Neural progenitor cell (in vitro differentiated cells): ENCODE data around the gene ABCC1. TPM values are rescaled to one million over a fixed set of nuclear protein-coding genes. Genes with fewer than 3 reads are reported as not detected.
"Not testable (repeated sequence)": the region's sequence is repeated elsewhere in the genome, so short reads cannot be mapped to it uniquely, and the experiment has no call there.

Experiments
- DNase-seq: peaks from one replicate; pipeline ENCODE4 v3.0.0-alpha.2; 2016; ENCODE audit warnings: low spot score
- H2AFZ ChIP-seq: fragments of 200-600 bp; sonication (generic); replicated peaks from 2 replicates; pipeline ENCODE4 v1.6.1; 2016; ENCODE audit warnings: antibody characterized with exemption
- H3F3A ChIP-seq: fragments of 200-600 bp; sonication (generic); 2 replicates; pipeline ENCODE4 v1.6.1; 2016; ENCODE audit warnings: antibody characterized with exemption, low read depth
- H3K27ac ChIP-seq: fragments of 200-600 bp; sonication (generic); 2 replicates; pipeline ENCODE4 v1.5.1; 2016; ENCODE audit warnings: mild to moderate bottlenecking
- H3K27me3 ChIP-seq: fragments of 200-600 bp; sonication (generic); 2 replicates; pipeline ENCODE4 v1.6.1; 2016; ENCODE audit warnings: mild to moderate bottlenecking, moderate library complexity
- H3K36me3 ChIP-seq: fragments of 200-600 bp; sonication (generic); 2 replicates; pipeline ENCODE4 v1.5.1; 2016
- H3K4me1 ChIP-seq: fragments of 200-600 bp; sonication (generic); 2 replicates; pipeline ENCODE4 v1.6.1; 2016; ENCODE audit warnings: mixed run types
- H3K4me2 ChIP-seq: fragments of 200-600 bp; sonication (generic); 2 replicates; pipeline ENCODE4 v1.6.1; 2016
- H3K4me3 ChIP-seq: fragments of 200-600 bp; sonication (generic); 2 replicates; pipeline ENCODE4 v1.5.1; 2016
- H3K79me2 ChIP-seq: fragments of 200-600 bp; sonication (generic); 2 replicates; pipeline ENCODE4 v1.6.1; 2016; ENCODE audit warnings: low read depth
- H3K9ac ChIP-seq: fragments of 200-600 bp; sonication (generic); 2 replicates; pipeline ENCODE4 v1.6.1; 2016
- H3K9me3 ChIP-seq: fragments of 200-600 bp; sonication (generic); 2 replicates; pipeline ENCODE4 v1.5.1; 2016; ENCODE audit warnings: low read depth
- H4K20me1 ChIP-seq: fragments of 200-600 bp; sonication (generic); 2 replicates; pipeline ENCODE4 v1.6.1; 2016; ENCODE audit warnings: low read depth
- H3K27ac Mint-ChIP-seq: 3 replicates; pipeline ENCODE4 v1.8.0; 2021; ENCODE audit warnings: mixed read lengths
- H3K27me3 Mint-ChIP-seq: 2 replicates; pipeline ENCODE4 v1.8.0; 2022; ENCODE audit warnings: low read depth, mild to moderate bottlenecking, inconsistent platforms, moderate library complexity, mixed read lengths; ENCODE audit not compliant: insufficient read depth
- H3K36me3 Mint-ChIP-seq: 3 replicates; pipeline ENCODE4 v1.8.0; 2021; ENCODE audit warnings: mixed read lengths
- H3K4me1 Mint-ChIP-seq: 3 replicates; pipeline ENCODE4 v1.8.0; 2021; ENCODE audit warnings: mixed read lengths
- H3K4me3 Mint-ChIP-seq: 3 replicates; pipeline ENCODE4 v1.8.0; 2021; ENCODE audit warnings: mild to moderate bottlenecking, moderate library complexity, mixed read lengths
- H3K9me3 Mint-ChIP-seq: 3 replicates; pipeline ENCODE4 v1.8.0; 2020; ENCODE audit warnings: mixed read lengths
- CTCF ChIP-seq: fragments of 200-600 bp; sonication (generic); IDR thresholded peaks from 2 replicates; pipeline ENCODE4 v1.5.1; 2017; ENCODE audit warnings: antibody characterized with exemption, mild to moderate bottlenecking
- EZH2 ChIP-seq: fragments of 200-600 bp; sonication (generic); IDR thresholded peaks from 2 replicates; pipeline ENCODE4 v1.6.1; 2017; ENCODE audit warnings: antibody characterized with exemption, mild to moderate bottlenecking, moderate library complexity
- EZH2phosphoT487 ChIP-seq: fragments of 200-600 bp; sonication (generic); IDR thresholded peaks from 2 replicates; pipeline ENCODE4 v1.6.1; 2017; ENCODE audit warnings: antibody characterized with exemption
- total RNA-seq: library from RNA; depleted of rRNA; stranded (reverse); fragments of >200 nt; gene quantifications from 2 replicates; pipeline ENCODE4 v1.2.3, GENCODE V29; 2015; ENCODE audit warnings: low replicate concordance

Gene ABCC1
- total RNA-seq, 1 donor from 2014 or later = 17.5 TPM

GRCh38 chr16:16161319-16161718 lies 211.9 kb downstream of the ABCC1 start:
- H3K27ac ChIP-seq = no peak overlapping the region
- Mint-ChIP-seq H3K9me3 (peaks cover 40% of the 10 kb centered on the region), H3K36me3 (no peaks in the 10 kb centered on the region)

GRCh38 chr16:16161840-16162239 lies 212.4 kb downstream of the ABCC1 start:
- H3K4me3 ChIP-seq, H3K4me1 ChIP-seq, H3K36me3 ChIP-seq, H3K9me3 ChIP-seq, H3K27ac ChIP-seq, H3K79me2 ChIP-seq, H3K4me3 Mint-ChIP-seq, H2AFZ ChIP-seq, H3K4me2 ChIP-seq, H3K9ac ChIP-seq, H3K27me3 Mint-ChIP-seq, H3K36me3 Mint-ChIP-seq, H3F3A ChIP-seq, DNase-seq, H3K27me3 ChIP-seq, H3K4me1 Mint-ChIP-seq, H4K20me1 ChIP-seq: not testable (repeated sequence)
- peaks cover 37% of the 10 kb centered on the region for H3K9me3 Mint-ChIP-seq
- peak overlapping the region; percentile 53 for H3K27ac Mint-ChIP-seq

More at GRCh38 chr16:16161319-16161718, 211.9 kb downstream of the ABCC1 start:
- no peak overlapping the region for H2AFZ ChIP-seq
- H3K79me2 ChIP-seq = no peaks in the 10 kb centered on the region
- H3K4me1 ChIP-seq = no peaks in the 10 kb centered on the region
- no peak overlapping the region for H3K9ac ChIP-seq
- H3K4me3 ChIP-seq = no peak overlapping the region
- no peaks in the 10 kb centered on the region for H3K36me3 ChIP-seq
- no peak overlapping the region for H3K27ac Mint-ChIP-seq
- no peaks in the 10 kb centered on the region for H3K4me1 Mint-ChIP-seq
- H4K20me1 ChIP-seq = no peaks in the 10 kb centered on the region
- peaks cover 1% of the 10 kb centered on the region for H3K27me3 Mint-ChIP-seq
- H3K4me3 Mint-ChIP-seq = no peak overlapping the region
- peaks cover 6% of the 10 kb centered on the region for H3K9me3 ChIP-seq
- no peaks in the 10 kb centered on the region for H3F3A ChIP-seq
- TF ChIP-seq CTCF = no peak
- no peak for TF ChIP-seq EZH2phosphoT487
- no peak for TF ChIP-seq EZH2
- H3K4me2 ChIP-seq = no peak overlapping the region
- H3K27me3 ChIP-seq = no peaks in the 10 kb centered on the region
- no peak for DNase-seq

DNA sequence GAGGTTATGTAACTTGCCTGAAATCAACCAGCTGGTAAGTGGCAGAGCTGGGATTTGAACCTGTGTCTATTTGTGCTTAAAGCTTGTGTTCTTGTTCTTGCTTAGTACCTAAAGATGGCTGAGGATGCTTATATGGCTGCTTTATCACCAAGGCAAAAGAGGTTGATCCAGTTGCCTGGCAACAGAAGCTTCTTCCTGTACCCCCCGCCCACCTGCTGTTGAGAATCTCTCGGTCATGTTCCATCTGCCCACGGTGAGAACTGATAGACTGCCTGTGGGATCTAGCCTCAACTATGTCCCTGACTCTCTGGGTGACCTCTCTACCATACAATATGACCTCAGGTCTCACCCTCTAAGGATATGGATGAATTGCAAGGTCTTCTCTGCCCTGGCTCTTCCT lies 213.2 kb downstream of the ABCC1 start:
- Histone ChIP-seq H2AFZ (no peak overlapping the region), H3K4me3 (no peak overlapping the region), H3K4me2 (no peak overlapping the region), H3K27me3 (no peaks in the 10 kb centered on the region), H3K27ac (no peak overlapping the region), H3F3A (no peaks in the 10 kb centered on the region), H3K4me1 (no peaks in the 10 kb centered on the region), H3K9me3 (peaks cover 6% of the 10 kb centered on the region), H3K9ac (no peak overlapping the region), H4K20me1 (no peaks in the 10 kb centered on the region), H3K36me3 (no peaks in the 10 kb centered on the region), H3K79me2 (no peaks in the 10 kb centered on the region)
- no peak for DNase-seq
- no peak for TF ChIP-seq CTCF
- no peak for TF ChIP-seq EZH2phosphoT487
- TF ChIP-seq EZH2 = no peak
- H3K9me3 Mint-ChIP-seq = peaks cover 33% of the 10 kb centered on the region
- H3K4me3 Mint-ChIP-seq = no peak overlapping the region
- no peaks in the 10 kb centered on the region for H3K4me1 Mint-ChIP-seq
- no peaks in the 10 kb centered on the region for H3K36me3 Mint-ChIP-seq
- H3K27ac Mint-ChIP-seq = no peak overlapping the region
- peaks cover 2% of the 10 kb centered on the region for H3K27me3 Mint-ChIP-seq

DNA sequence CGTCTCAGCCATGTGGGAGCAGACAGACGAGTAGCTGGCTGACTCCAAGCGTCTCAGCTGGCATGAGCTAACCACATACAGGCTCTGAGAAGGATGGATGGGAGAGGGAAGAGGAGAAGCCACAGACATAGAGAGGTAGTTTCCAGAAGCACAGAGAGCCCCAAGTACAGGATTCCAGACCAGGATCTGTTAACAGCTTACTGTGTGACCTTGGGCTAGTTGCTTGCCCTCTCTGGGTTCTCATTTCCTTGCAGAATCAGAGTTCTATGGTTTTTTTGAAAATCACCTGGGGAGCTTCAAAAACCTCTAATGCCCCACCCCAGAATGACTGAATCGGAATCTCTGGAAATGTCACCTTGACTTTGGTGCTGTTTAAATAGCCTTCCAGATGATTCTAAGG lies 213.7 kb downstream of the ABCC1 start:
- no peak for TF ChIP-seq CTCF
- TF ChIP-seq EZH2phosphoT487 = no peak
- TF ChIP-seq EZH2 = no peak
- no peaks in the 10 kb centered on the region for H3K4me1 Mint-ChIP-seq

More for the DNA sequence above, 213.7 kb downstream of the ABCC1 start:
- H3K4me3 ChIP-seq = no peak overlapping the region
- H3K79me2 ChIP-seq = no peaks in the 10 kb centered on the region
- H3K9ac ChIP-seq = no peak overlapping the region
- peaks cover 2% of the 10 kb centered on the region for H3K27me3 Mint-ChIP-seq
- H2AFZ ChIP-seq = no peak overlapping the region
- no peak for DNase-seq
- no peaks in the 10 kb centered on the region for H3F3A ChIP-seq
- H3K4me1 ChIP-seq = no peaks in the 10 kb centered on the region
- no peaks in the 10 kb centered on the region for H4K20me1 ChIP-seq
- no peak overlapping the region for H3K27ac ChIP-seq
- no peaks in the 10 kb centered on the region for H3K36me3 ChIP-seq
- peaks cover 33% of the 10 kb centered on the region for H3K9me3 Mint-ChIP-seq
- no peaks in the 10 kb centered on the region for H3K27me3 ChIP-seq
- H3K27ac Mint-ChIP-seq = no peak overlapping the region
- no peak overlapping the region for H3K4me2 ChIP-seq
- no peaks in the 10 kb centered on the region for H3K36me3 Mint-ChIP-seq
- H3K9me3 ChIP-seq = peaks cover 6% of the 10 kb centered on the region
- H3K4me3 Mint-ChIP-seq = no peak overlapping the region
